H9 (cell line): ENCODE data around the gene CAMTA1. TPM values are rescaled to one million over a fixed set of nuclear protein-coding genes. Genes with fewer than 3 reads are reported as not detected.

Experiments used
- DNase-seq: peaks from one replicate; pipeline ENCODE4 v3.0.0-alpha.2; 2017
- H2AFZ ChIP-seq: one replicate; pipeline ENCODE4 v1.6.1; 2013; ENCODE audit warnings: mild to moderate bottlenecking, low read length, control low read depth, moderate library complexity
- H2AK5ac ChIP-seq: 2 replicates; pipeline ENCODE4 v1.6.1; 2013; ENCODE audit warnings: low read length, control low read depth, mixed read lengths; ENCODE audit not compliant: insufficient read length
- H2BK120ac ChIP-seq: one replicate; pipeline ENCODE4 v1.6.1; 2013; ENCODE audit warnings: low read depth, mild to moderate bottlenecking, low read length, control low read depth, inconsistent platforms; ENCODE audit not compliant: poor library complexity, severe bottlenecking
- H2BK12ac ChIP-seq: 2 replicates; pipeline ENCODE4 v1.6.1; 2013; ENCODE audit warnings: low read length, control low read depth, mixed read lengths, low read depth; ENCODE audit not compliant: insufficient read length
- H2BK15ac ChIP-seq: 2 replicates; pipeline ENCODE4 v1.6.1; 2013; ENCODE audit warnings: low read depth, low read length, control low read depth
- H2BK20ac ChIP-seq: one replicate; pipeline ENCODE4 v1.6.1; 2013; ENCODE audit warnings: low read depth, mild to moderate bottlenecking, low read length, control low read depth, inconsistent platforms; ENCODE audit not compliant: poor library complexity, severe bottlenecking
- H2BK5ac ChIP-seq: 2 replicates; pipeline ENCODE4 v1.6.1; 2013; ENCODE audit warnings: low read length, control low read depth, mixed read lengths; ENCODE audit not compliant: insufficient read length
- H3K14ac ChIP-seq: 2 replicates; pipeline ENCODE4 v1.6.1; 2013; ENCODE audit warnings: low read length, control low read depth; ENCODE audit not compliant: insufficient read depth
- H3K18ac ChIP-seq: 2 replicates; pipeline ENCODE4 v1.6.1; 2013; ENCODE audit warnings: low read depth, mild to moderate bottlenecking, mixed read lengths, low read length, control low read depth; ENCODE audit not compliant: insufficient read length
- H3K23ac ChIP-seq: 2 replicates; pipeline ENCODE4 v1.6.1; 2013; ENCODE audit warnings: low read length, control low read depth, mixed read lengths, low read depth; ENCODE audit not compliant: insufficient read length
- H3K23me2 ChIP-seq: 2 replicates; pipeline ENCODE4 v1.6.1; 2013; ENCODE audit warnings: low read depth, mild to moderate bottlenecking, mixed read lengths, low read length, control low read depth; ENCODE audit not compliant: insufficient read length, poor library complexity, severe bottlenecking
- H3K27ac ChIP-seq: 2 replicates; pipeline ENCODE4 v1.5.1; 2013; ENCODE audit warnings: low read length, control low read depth, mixed read lengths, low read depth; ENCODE audit not compliant: insufficient read length
- H3K27me3 ChIP-seq: 2 replicates; pipeline ENCODE4 v1.6.1; 2013; ENCODE audit warnings: low read length, control low read depth, inconsistent platforms; ENCODE audit not compliant: insufficient read depth
- H3K4ac ChIP-seq: 2 replicates; pipeline ENCODE4 v1.6.1; 2013; ENCODE audit warnings: low read depth, mild to moderate bottlenecking, control low read depth, inconsistent platforms, low read length, moderate library complexity
- H3K4me1 ChIP-seq: 2 replicates; pipeline ENCODE4 v1.6.1; 2013; ENCODE audit warnings: low read length, control low read depth, inconsistent platforms; ENCODE audit not compliant: insufficient read depth
- H3K4me2 ChIP-seq: 2 replicates; pipeline ENCODE4 v1.6.1; 2013; ENCODE audit warnings: low read length, control low read depth, mixed read lengths; ENCODE audit not compliant: insufficient read length, insufficient read depth
- H3K56ac ChIP-seq: 2 replicates; pipeline ENCODE4 v1.6.1; 2013; ENCODE audit warnings: low read depth, mild to moderate bottlenecking, mixed read lengths, low read length, control low read depth; ENCODE audit not compliant: insufficient read length
- H3K79me1 ChIP-seq: 2 replicates; pipeline ENCODE4 v1.6.1; 2013; ENCODE audit warnings: low read depth, mild to moderate bottlenecking, moderate library complexity, low read length, control low read depth, inconsistent platforms; ENCODE audit not compliant: insufficient read depth, poor library complexity, severe bottlenecking
- H3K79me2 ChIP-seq: 2 replicates; pipeline ENCODE4 v1.6.1; 2013; ENCODE audit warnings: low read length, control low read depth, inconsistent platforms; ENCODE audit not compliant: insufficient read depth
- H3K9ac ChIP-seq: 2 replicates; pipeline ENCODE4 v1.6.1; 2013; ENCODE audit warnings: low read length, control low read depth, mixed read lengths; ENCODE audit not compliant: insufficient read length; ENCODE audit errors: extremely low read depth
- H3K9me3 ChIP-seq: one replicate; pipeline ENCODE4 v1.6.1; 2013; ENCODE audit warnings: low read depth, low read length, inconsistent platforms; ENCODE audit not compliant: control insufficient read depth
- H3T11ph ChIP-seq: one replicate; pipeline ENCODE4 v1.6.1; 2013; ENCODE audit warnings: mild to moderate bottlenecking, low read length, control low read depth, inconsistent platforms
- H4K20me1 ChIP-seq: one replicate; pipeline ENCODE4 v1.6.1; 2013; ENCODE audit not compliant: control insufficient read depth, insufficient read length, insufficient read depth
- H4K5ac ChIP-seq: 2 replicates; pipeline ENCODE4 v1.6.1; 2013; ENCODE audit warnings: low read depth, mild to moderate bottlenecking, mixed read lengths, low read length, control low read depth; ENCODE audit not compliant: insufficient read length
- H4K8ac ChIP-seq: replicated peaks from 2 replicates; pipeline ENCODE4 v1.6.1; 2013; ENCODE audit warnings: low read length, control low read depth, mixed read lengths, low read depth; ENCODE audit not compliant: insufficient read length
- H4K91ac ChIP-seq: 2 replicates; pipeline ENCODE4 v1.6.1; 2013; ENCODE audit warnings: low read depth, mild to moderate bottlenecking, moderate library complexity, mixed read lengths, low read length, control low read depth; ENCODE audit not compliant: insufficient read length
- H3K27ac Mint-ChIP-seq, 3 experiments: 2 replicates in 2 of 3; 3 replicates in 1 of 3; pipeline ENCODE4 v1.8.0; 2020 to 2021; ENCODE audit warnings: mixed read lengths in 3 of 3, mild to moderate bottlenecking in 1 of 3, moderate library complexity in 1 of 3
- H3K27me3 Mint-ChIP-seq: 2 replicates; pipeline ENCODE4 v1.8.0; 2021; ENCODE audit warnings: low read depth, mild to moderate bottlenecking, moderate library complexity, mixed read lengths
- H3K36me3 Mint-ChIP-seq, 3 experiments: 2 replicates in 2 of 3; 3 replicates in 1 of 3; pipeline ENCODE4 v1.8.0; 2020 to 2021; ENCODE audit warnings: low read depth in 3 of 3, mixed read lengths in 3 of 3; ENCODE audit not compliant: insufficient read depth in 1 of 3
- H3K4me1 Mint-ChIP-seq, 2 experiments: 2 replicates each; pipeline ENCODE4 v1.8.0; 2020; ENCODE audit warnings: mixed read lengths in 2 of 2
- H3K4me3 Mint-ChIP-seq, 2 experiments: 2 replicates in 1 of 2; 3 replicates in 1 of 2; pipeline ENCODE4 v1.8.0; 2020 to 2021; ENCODE audit warnings: mild to moderate bottlenecking in 2 of 2, mixed read lengths in 2 of 2, moderate library complexity in 1 of 2
- H3K9me3 Mint-ChIP-seq, 2 experiments: 2 replicates in 1 of 2; 3 replicates in 1 of 2; pipeline ENCODE4 v1.8.0; 2020; ENCODE audit warnings: mild to moderate bottlenecking in 2 of 2, mixed read lengths in 2 of 2, moderate library complexity in 1 of 2
- WGBS: extraction: QIAGEN DNeasy Blood & Tissue Kit; methylation state at CpG from one replicate; pipeline ENCODE4 v1.1.7; 2013; ENCODE audit warnings: missing lambda C conversion rate, low lambda C conversion rate, mixed read lengths; ENCODE audit not compliant: insufficient read length; ENCODE audit errors: extremely low coverage; 5-methylcytosine and 5-hydroxymethylcytosine counted together
- total RNA-seq: library from RNA; stranded (reverse); gene quantifications from 2 replicates; pipeline ENCODE4 v1.2.1, GENCODE V29; 2021
- TF ChIP-seq, protein P1 (sequence below): fragments of 200-600 bp; sonication (generic); conservative IDR thresholded peaks from 3 replicates; pipeline ENCODE4 v1.8.0; 2021; ENCODE audit warnings: antibody characterized with exemption, mild to moderate bottlenecking

CAMTA1 gene
- total RNA-seq, 1 experiment from 2014 or later, result 115 TPM

DNA sequence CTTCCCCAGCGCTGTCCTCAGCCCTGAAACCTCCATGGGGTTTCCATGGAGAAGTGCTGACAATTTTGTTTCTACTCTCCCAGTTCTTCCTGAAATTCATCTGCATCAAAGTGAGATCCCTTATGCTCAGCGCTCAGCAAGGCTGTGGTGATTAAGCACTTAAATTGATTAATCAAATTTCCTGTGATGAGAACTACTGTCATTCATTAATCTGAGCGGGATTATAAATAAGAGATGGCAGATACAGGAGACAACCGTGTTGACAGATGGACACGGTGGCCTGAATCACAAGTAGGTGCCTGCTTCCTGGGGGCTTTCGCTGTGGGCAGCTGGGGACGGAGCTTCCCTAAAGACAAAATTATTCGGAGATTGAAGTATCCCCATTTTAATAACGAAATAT lies 656.8 kb downstream of the CAMTA1 start:
- no peaks in the 10 kb centered on the region for H3K9me3 Mint-ChIP-seq
- Histone ChIP-seq H2BK15ac (no peak overlapping the region), H3K23ac (no peak overlapping the region), H3K79me2 (no peaks in the 10 kb centered on the region), H3K27me3 (no peaks in the 10 kb centered on the region), H3K18ac (no peak overlapping the region), H4K5ac (no peak overlapping the region), H3K4ac (no peak overlapping the region), H3K9ac (no peak overlapping the region), H2AK5ac (no peak overlapping the region), H3K27ac (no peak overlapping the region), H3K79me1 (no peaks in the 10 kb centered on the region), H4K20me1 (no peaks in the 10 kb centered on the region), H3K14ac (0 out of 2 replicates have a peak overlapping the region, but pooled peaks have one; percentile 37), H2BK5ac (no peak overlapping the region), H2BK12ac (no peak overlapping the region), H3T11ph (no peak overlapping the region), H3K4me2 (no peak overlapping the region), H3K4me1 (no peaks in the 10 kb centered on the region), H2BK20ac (no peak overlapping the region), H2AFZ (no peak overlapping the region), H2BK120ac (no peak overlapping the region), H4K91ac (no peak overlapping the region), H4K8ac (no peak overlapping the region), H3K56ac (no peak overlapping the region), H3K9me3 (no peaks in the 10 kb centered on the region), H3K23me2 (no peaks in the 10 kb centered on the region)
- H3K4me3 Mint-ChIP-seq, result no peak overlapping the region
- H3K27ac Mint-ChIP-seq, result no peak overlapping the region; a peak in 1 of 7 replicates
- no peak for DNase-seq
- TF ChIP-seq, protein P1, sequence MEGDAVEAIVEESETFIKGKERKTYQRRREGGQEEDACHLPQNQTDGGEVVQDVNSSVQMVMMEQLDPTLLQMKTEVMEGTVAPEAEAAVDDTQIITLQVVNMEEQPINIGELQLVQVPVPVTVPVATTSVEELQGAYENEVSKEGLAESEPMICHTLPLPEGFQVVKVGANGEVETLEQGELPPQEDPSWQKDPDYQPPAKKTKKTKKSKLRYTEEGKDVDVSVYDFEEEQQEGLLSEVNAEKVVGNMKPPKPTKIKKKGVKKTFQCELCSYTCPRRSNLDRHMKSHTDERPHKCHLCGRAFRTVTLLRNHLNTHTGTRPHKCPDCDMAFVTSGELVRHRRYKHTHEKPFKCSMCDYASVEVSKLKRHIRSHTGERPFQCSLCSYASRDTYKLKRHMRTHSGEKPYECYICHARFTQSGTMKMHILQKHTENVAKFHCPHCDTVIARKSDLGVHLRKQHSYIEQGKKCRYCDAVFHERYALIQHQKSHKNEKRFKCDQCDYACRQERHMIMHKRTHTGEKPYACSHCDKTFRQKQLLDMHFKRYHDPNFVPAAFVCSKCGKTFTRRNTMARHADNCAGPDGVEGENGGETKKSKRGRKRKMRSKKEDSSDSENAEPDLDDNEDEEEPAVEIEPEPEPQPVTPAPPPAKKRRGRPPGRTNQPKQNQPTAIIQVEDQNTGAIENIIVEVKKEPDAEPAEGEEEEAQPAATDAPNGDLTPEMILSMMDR, result no peak
- peaks cover 0 to 3% of the 10 kb centered on the region in 2 experiments; a peak in 2 of 4 replicates for H3K4me1 Mint-ChIP-seq
- H3K27me3 Mint-ChIP-seq, result no peaks in the 10 kb centered on the region; the same call in none of the 2 replicates
- no CpG with 5 or more reads among the region's 9 CpGs for WGBS
- no peaks in the 10 kb centered on the region for H3K36me3 Mint-ChIP-seq
